Measurements from ENCODE around the gene ZMYND12.
"Not testable (repeated sequence)": the region's sequence is repeated elsewhere in the genome, so short reads cannot be mapped to it uniquely, and the experiment has no call there.

ZMYND12 gene, protein sequence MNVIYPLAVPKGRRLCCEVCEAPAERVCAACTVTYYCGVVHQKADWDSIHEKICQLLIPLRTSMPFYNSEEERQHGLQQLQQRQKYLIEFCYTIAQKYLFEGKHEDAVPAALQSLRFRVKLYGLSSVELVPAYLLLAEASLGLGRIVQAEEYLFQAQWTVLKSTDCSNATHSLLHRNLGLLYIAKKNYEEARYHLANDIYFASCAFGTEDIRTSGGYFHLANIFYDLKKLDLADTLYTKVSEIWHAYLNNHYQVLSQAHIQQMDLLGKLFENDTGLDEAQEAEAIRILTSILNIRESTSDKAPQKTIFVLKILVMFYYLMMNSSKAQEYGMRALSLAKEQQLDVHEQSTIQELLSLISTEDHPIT

DNA sequence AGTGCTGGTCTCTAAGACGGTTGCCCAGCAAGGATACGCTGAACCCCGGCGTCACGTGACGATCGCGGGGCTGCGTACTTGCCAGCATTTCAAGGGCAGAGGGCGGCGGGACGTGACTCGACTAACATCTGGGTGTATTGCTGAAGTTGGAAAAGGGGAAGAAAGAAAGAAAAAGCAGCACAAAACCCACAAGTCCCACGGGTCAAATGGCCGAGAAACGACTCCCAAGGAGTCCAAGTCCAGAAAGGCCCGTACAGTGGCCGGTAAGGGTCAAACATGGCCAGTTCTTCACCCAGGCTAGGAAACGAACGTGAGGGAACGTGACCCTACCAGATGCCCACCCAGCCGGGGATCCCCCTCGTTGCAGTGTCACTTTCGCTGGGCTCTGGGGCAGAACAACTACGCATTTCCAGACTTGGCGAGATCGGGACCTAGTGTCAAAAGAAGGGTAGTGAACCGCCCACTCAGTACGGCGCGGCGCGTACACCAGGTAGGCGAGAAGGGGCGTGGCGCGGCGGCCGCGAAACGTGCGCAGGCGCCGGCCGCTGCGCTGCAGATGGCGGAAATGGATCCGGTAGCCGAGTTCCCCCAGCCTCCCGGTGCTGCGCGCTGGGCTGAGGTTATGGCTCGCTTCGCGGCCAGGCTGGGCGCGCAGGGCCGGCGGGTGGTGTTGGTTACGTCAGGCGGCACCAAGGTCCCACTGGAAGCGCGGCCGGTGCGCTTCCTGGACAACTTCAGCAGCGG lies at the start of gene ZMYND12, which contains the start of gene PPCS:
ZMYND12 (minus strand) TSS at position 13 of the 744 bp plus-strand sequence. CDS start 25 bp downstream, outside the sequence.
PPCS (plus strand) TSS at position 534 of the 744 bp plus-strand sequence; CDS start at position 557, 23 bp downstream.
- DNase-seq: peak; percentile 86

DNA sequence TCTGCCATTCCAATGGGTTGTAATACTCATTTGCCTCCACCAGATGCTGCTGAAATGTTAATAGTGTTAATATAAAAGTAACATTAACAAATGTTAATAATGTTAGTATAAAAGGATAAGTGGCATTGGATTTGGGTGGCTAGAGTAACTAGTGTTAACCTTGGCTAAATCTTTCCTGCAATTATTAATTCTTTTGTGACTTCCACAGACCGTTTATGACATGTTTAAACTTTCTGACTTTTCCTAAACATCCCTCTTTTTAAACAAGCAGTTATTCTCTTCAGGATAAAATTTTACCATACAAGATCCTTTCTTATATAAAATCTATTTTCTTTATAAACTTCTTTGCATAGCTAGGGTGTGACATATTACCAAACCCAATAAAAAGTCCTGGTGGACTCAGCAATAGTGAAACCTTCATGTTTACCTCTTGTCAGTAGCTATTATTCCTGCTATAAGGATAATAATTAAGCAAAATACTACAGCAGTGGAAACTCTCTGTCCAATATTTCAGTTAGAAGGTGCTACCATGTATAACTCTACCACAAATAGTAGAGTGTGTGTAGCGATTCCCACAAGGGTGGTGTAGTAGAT lies 48.8 kb upstream of the ZMYND12 start:
- no peak for DNase-seq

DNA sequence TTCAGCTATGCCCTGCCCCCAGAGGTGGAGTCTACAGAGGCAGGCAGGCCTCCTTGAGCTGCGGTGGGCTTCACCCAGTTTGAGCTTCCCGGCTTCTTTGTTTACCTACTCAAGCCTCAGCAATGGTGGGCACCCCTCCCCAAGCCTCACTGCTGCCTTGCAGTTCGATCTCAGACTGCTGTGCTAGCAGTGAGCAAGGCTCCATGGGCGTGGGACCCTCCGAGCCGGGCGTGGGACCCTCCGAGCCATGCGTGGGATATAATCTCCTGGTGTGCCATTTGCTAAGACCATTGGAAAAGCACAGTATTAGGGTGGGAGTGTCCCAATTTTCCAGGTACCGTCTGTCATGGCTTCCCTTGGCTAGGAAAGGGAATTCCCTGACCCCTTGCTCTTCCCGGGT lies 46.2 kb upstream of the ZMYND12 start:
- not testable (repeated sequence) for DNase-seq

DNA sequence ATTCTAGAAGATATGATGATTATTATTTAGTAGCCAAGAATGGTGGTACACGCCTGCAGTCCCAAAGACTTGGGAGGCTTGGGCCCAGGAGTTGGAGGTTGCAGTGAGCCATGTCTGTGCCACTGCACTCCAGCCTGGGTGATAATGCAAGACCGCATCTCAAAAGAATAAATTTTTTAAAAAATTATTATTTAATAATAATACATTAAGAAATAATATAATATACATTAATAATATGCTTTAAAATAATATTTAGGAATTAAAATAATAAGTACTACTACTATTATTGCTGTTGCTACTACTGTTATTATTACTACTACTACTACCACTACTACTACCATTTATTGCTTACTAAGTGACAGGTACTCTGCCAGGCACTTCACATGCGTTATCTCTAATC lies 34.4 kb upstream of the ZMYND12 start:
- DNase-seq: no peak

DNA sequence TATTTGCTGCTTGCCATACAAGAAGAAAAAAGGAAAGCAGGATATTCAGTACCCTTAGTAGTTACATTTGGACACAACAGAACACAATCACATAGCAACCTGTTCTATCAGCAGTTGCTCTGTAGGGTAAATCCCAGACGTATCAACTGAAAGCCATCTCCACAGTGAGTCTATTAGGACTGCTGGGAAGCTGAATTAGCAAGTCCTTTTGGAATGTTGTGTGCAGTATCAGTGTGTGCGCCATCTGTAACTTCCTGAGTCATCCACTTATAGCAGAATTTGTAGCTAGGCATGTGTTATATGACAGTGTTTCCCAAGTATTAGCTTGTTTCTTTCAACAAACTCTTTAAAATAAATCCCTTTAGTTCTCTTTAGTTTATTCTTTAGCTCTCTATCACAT lies 28.6 kb upstream of the ZMYND12 start:
- no peak for DNase-seq

DNA sequence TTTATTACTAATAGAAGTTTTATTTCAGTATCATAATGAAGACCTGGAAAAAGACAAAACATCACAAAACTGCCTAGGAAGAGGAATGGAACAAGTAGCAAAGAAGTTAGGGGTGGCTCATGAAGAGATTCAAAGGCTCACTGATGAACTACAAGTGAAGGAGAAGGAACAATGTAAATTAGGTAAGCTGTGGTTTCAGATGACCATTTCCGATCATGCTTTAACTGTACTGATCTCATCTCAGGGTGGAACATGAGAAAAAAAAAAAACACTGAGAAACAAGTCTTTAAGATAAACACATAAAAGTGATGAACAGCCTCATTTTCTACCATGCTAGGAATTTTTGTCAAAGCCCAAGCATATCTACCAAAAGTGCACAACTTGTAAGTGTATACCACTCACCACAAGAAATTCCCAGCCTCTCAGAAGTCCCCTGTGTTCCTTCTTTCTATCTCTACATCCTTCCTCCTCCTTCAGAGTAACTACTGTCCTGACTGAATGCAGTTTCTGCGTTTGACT lies 26.9 kb upstream of the ZMYND12 start:
- no peak for DNase-seq

DNA sequence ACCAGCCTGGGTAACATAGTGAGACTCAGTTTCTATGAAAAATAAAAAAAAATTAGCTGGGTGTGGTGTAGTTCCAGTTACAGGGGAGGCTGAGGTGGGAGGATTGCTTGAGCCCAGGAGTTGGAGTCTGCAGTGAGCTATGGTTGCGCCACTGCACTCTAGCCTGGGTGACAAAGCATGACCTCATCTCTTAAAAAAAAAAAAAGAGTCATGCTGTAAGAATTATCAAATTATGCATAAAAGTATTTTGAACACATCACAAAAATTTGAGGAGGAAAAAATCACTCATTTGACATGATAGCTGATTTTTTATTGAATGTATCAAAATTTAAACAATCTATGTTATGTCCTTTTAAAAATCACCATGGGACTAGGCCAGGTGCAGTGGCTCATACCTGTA lies 25.1 kb upstream of the ZMYND12 start:
- no peak for DNase-seq

DNA sequence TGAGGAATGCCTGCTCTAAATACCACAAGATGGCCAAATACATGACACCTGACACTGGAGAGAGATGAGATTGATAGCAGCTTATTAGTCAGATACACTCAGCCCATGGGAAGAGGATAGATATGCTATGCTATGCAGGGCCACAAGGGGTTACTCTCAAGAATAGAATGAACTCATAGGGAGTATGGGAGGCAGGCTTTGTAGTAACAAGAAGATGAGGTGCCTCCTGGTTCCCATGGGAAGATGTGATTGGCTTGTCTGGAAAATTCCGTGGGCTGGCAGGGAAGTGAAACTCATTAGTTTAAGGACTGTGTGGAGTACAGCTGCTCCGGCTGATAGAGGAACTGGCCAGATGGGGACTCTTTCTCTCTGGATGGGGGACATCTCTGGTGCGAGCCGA lies 23.8 kb upstream of the ZMYND12 start:
- DNase-seq: no peak

DNA sequence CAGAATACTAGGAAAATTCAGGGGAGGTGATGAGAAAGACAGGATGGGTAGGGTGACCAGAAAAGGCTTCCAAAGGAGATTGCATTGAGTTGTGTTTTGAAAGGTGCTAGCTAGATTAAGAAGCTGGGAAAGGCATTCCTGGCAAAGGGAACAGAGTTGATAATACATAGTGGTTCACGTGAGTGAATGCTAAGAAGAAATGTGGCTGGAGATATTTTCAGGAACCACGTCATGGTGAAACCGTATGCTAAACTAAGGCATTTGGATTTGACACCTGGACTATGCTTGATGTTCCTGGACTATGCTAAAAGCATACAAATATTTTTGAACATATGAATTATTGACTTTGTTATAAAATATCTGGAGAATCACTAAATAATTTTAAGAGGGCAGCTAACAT lies 22.0 kb upstream of the ZMYND12 start:
- no peak for DNase-seq

DNA sequence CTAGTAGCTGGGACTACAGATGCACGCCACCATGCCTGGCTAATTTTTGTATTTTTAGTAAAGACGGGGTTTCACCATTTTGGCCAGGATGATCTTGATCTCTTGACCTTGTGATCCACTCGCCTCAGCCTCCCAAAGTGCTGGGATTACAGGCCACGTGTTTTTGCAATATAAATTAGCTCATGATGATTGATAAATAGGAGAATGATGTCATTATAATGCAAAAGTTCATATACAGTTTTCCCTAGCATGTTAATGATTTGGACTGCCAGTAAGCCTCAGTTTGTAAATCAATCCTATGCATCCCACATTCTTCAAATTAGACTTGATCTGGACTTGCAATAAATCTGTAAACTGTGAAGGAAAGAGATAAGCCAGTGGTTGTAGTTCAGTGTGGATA lies 21.5 kb upstream of the ZMYND12 start:
- DNase-seq: not testable (repeated sequence)

DNA sequence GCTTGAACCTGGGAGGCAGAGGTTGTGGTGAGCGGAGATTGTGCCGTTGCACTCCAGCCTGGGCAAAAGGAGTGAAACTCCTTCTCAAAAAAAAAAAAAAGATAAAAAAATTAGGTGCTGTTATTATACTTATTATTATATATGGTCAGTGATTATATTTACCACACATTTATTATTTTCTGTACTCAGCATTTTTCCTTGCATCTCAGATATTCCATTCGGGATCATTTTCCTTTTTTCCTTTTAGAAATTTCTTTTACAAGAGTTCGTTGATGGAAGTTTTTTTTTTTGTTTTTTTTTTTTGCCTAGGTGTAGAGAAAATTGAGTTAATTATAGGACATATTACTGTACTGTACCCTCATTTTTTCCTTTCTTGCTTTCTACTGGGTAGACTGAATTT lies 20.8 kb upstream of the ZMYND12 start:
- no peak for DNase-seq

DNA sequence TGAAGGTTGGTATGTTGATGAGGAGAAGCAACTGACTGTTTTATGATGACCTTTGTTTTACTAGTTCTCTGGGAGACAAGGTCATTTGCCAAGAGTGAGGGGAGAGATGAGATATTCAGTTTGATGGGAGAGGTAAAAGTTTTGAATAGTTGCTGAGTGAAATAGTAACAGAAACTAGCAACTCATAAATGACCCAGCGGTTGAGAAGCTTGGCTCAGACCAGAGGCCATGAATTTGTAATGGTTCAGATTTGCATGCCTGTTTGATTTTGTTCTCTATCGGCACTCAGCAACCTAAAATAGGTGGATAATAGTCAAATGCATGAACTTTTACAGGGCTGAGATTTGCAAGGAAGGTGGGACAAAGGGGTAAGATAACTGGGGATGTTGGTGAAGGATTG lies 13.9 kb upstream of the ZMYND12 start:
- DNase-seq: no peak

DNA sequence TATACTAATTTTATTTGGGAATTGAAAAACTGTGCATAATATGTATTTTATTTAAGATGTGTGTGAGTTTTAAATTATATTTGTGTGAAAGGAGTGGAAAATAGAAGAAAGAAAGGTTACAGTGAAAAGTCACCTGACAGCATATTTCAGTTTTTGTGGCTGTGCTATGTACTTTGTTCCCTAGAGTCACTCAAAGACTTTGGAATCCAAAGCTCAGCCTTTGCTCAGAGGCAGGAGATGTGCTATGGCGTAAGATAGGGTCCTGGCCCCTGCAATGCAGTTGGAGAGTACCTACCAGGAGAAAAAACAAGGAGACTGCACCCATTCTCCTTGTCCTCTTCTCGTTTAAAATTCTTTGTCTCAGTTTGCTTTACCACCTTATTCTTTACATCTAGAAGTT lies 10.2 kb upstream of the ZMYND12 start:
- DNase-seq: no peak

DNA sequence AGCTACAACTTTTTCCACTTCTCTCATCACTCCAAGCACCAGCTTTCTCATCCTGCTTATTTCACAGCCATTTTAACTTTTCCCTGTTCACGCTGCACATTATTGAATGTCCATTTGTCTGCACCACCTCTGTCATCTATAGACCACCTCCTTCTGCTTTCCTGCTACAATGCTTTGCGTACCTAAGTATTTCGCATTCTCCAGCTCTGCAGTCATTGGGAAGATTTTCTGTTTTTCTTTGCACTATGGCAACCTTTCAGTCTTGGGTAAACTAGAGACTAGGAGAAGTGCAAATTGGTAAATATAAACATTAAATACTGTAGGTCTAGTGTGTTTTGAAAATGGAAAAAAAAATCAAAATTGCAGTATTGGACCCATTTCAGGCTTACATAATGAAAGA lies 8.1 kb upstream of the ZMYND12 start:
- no peak for DNase-seq

DNA sequence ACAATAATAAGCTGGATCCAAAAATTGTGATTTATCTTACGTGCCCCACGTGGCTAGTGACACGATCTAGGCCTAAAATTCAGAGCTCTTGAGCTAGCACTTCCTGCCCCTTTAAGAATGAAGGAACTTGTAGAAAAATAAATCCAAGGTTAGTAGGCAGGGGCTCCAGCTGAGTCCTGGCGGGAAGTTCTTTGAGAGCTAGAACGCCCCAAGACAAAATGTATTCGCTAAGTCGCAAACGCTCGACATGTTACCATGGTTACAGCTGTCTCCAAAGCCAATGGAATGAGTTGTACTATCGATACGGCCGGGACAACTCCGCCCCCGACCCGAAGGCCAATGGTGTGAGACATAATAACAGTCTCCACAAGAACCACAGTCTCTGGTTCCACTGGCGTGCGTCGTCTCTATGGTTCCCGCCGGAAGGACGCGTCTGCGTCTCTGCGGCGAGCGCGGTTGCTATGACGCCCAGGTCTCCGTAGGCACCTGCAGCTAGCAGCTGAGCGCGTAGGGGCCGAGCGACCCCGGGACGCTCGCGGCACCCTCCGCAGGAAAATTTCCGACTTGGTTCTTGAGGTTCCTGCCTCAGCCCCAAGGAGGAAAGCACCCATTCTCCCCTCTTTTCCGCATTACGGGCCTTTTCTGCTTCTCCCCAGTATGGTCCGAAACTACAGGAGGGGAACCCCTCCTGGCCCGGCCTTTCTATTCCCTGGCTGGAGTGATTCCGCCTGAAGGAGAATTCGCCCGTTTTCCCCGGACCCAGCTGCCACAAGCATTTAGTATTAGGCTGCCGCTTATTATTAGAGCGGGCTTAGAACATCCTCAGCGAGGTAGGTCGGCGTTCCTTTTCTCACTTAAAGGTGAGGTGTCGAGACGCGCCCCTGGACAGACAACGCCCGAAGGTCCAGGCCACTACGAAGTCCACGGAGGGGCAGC lies 7.3 kb upstream of the ZMYND12 start, which contains the start of gene CCDC30:
CCDC30 (plus strand) TSS at position 459 of the 936 bp plus-strand sequence. CDS start 17,266 bp downstream, outside the sequence.
- DNase-seq: peak; percentile 67

DNA sequence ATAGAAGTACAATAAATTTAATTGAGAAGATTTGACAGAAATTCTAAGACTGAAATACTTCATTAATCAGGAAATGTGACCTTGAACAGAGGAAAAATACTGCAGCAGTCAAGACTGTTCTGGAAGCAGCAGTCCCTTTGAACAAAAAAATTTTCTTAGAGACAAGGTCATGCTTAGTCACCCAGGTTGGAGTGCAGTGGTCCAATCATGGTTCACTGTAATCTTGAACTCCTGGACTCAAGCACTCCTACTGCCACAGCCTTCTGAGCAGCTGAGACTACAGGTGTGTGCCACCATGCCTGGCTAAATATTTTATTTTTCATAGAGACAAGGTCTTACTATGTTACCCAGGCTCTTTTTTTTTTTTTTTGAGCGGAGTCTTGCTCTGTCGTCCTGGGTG lies 5.4 kb upstream of the ZMYND12 start:
- DNase-seq: no peak

DNA sequence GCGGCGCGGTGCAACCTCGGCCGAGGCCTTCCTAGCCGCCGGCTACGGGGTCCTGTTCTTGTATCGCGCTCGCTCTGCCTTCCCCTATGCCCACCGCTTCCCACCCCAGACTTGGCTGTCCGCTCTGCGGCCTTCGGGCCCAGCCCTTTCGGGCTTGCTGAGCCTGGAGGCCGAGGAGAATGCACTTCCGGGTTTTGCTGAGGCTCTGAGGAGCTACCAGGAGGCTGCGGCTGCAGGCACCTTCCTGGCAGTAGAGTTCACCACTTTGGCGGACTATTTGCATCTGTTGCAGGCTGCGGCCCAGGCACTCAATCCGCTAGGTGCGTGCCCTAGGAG lies 900 bp upstream of the ZMYND12 start:
- peak; percentile 82 for DNase-seq

DNA sequence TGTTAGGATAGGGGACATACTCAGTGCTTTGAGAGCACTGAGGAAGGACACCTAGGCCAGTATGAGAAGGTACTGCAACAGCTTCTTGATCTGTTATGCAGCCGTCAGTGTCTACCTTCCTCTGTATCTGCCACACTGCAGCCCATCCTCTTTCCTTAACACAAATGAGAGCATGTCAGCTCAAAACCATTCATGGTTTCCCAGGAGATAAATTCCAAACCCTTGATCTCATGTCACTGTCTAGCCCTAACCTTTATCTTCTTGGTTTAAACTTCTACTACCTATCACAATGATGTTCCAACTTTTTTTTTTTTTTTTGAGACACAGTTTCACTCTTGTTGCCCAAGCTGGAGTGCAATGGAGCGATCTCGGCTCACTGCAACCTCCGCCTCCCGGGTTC lies 1.4 kb downstream of the ZMYND12 start:
- no peak for DNase-seq

DNA sequence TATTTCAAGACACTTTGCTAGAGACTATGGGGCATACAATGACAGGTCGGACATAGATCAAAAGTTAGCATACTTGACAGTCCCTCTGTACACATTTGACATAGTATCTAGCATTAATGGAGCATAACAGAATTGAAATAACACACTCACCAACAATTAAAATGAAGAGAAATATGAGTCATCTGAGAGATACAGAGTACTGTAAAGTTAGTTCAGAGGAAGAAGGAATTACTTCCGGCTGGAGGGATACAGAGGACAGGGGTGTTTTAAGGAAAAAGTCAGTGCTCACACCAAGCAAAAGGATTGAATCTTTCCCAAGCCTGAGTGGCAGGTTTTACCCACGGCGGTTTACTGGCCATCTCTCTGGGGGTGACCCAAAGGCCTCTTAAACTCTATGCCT lies 2.4 kb downstream of the ZMYND12 start:
- no peak for DNase-seq

DNA sequence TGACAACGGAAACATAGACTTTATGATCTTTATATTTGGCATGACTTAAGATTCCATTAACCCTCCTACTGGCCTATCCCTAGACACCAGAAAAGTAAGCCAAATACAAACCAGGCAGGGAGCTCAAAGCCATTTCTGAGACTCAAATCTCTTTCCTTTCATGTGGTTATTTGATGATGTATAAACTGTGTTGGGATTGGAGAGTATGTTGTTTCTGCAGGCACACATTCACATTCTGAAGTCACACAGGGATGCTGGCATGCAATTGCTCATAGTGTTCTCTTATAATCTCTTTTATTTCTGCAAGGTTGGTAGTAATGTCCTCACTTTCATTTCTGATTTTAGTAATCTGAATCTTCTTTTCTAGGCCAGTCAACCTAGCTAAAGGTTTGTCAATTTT lies 5.8 kb downstream of the ZMYND12 start:
- DNase-seq: no peak

DNA sequence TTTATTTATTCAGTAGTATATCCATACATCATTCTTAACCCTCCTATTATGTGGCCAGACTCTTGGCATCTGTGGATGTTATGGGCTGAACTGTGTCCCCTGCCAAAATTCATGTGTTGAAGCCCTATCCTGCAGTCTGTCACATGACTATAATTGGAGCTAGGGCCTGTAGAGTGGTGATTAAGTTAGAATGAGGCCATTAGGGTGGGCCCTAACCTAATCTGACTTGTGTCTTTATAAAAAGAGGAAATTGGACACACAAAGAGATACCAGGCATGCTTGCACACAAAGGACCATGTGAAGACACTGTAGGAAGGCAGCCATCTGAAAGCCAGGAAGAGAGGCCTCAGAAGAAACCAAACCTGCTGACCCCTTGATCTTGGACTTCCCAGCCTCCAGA lies 6.6 kb downstream of the ZMYND12 start:
- DNase-seq: no peak

DNA sequence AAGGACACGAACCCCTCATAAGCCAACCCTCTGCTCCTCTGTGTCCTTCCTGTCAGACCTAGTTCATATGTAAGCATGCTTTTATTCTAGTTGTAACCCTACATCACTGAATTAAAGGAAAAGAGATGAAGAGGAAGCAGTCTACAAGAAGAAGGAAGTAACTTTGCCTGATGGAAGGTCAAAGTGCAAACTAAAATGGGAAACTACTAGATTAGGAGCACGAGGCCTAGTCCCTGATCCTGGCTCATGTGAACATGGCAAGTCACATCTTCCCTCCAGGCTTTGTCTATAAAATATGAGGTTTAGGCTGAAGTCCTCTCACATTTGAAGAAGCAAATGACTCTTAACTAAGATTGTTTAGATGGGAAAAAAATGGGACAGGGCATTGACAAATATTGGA lies 13.2 kb downstream of the ZMYND12 start:
- no peak for DNase-seq

DNA sequence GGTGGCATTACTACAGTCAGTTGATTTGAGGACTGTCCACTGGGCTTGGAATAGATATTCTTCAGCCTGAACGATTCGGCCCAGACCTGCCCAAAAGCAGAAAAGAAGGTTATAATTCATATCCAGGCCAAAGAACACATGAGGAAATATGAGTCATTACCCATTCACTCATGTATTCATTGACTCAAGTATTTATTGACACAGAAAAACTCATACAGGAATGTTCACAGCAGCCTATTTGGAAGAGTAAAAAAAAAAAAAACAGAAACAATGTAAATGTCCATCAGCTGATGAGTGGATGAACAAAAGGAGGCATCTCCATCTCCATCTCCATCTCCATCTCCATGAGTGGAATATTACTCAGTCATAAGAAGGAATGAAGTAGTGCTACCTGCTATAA lies 15.9 kb downstream of the ZMYND12 start:
- no peak for DNase-seq

Measured in KG1 (cell line).